Measurements from ENCODE around the gene ZNF467. TPM values are rescaled to one million over a fixed set of nuclear protein-coding genes. Genes with fewer than 3 reads are reported as not detected.

ZNF467 gene
- total RNA-seq, 2 donors from 2014 or later = 4.6 to 7.4 TPM

DNA sequence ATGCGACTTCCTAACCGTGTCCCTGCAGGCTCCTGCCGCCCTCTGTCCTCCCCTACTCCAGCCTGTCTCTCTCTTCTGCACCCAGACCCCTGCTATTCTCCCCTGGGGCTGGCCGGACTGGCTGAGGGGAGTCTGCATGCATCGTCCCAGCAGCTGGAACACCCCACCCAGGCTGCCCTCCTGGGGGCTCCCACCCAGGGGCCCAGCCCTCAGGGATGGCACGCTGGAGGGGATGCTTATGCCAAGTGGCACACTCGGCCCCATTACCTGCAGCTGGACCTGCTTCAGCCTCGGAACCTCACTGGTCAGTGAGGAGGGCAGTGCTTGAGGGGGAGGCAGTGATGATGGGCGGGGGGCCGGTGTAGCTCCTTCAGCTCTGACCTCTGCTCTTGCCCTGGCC lies 21.7 kb upstream of the ZNF467 start:
- H3K9me3 ChIP-seq = no peaks in the 10 kb centered on the region
- no peak for ATAC-seq (ENCODE audit: insufficient number of reproducible peaks, low FRiP score, low read depth)
- DNase-seq (ENCODE audit: low spot score) = no peak
- no peak overlapping the region for H3K4me3 ChIP-seq
- no peaks in the 10 kb centered on the region for H3K36me3 ChIP-seq
- H3K4me1 ChIP-seq (ENCODE audit: control insufficient read depth in 1 of 2, low read depth in 2 of 2) = no peaks in the 10 kb centered on the region
- TF ChIP-seq CTCF (IDR thresholded peaks at IDR 0.05) = no peak
- H3K27me3 ChIP-seq (replicated peaks; ENCODE audit: insufficient read depth) = no peaks in the 10 kb centered on the region
- H3K27ac ChIP-seq = no peak overlapping the region

GRCh38 chr7:149794661-149795060 lies 21.3 kb upstream of the ZNF467 start:
- Histone ChIP-seq H3K9me3 (no peaks in the 10 kb centered on the region), H3K27ac (no peak overlapping the region), H3K4me1 (ENCODE audit: control insufficient read depth in 1 of 2, low read depth in 2 of 2) (no peaks in the 10 kb centered on the region), H3K36me3 (no peaks in the 10 kb centered on the region), H3K27me3 (replicated peaks; ENCODE audit: insufficient read depth) (no peaks in the 10 kb centered on the region), H3K4me3 (no peak overlapping the region)
- DNase-seq (ENCODE audit: low spot score) (no peak), ATAC-seq (ENCODE audit: insufficient number of reproducible peaks, low FRiP score, low read depth) (no peak)
- no peak for TF ChIP-seq CTCF (IDR thresholded peaks at IDR 0.05)

- DNase-seq (ENCODE audit: low spot score) (no peak), ATAC-seq (ENCODE audit: insufficient number of reproducible peaks, low FRiP score, low read depth) (no peak)
- Histone ChIP-seq H3K36me3 (no peaks in the 10 kb centered on the region), H3K4me1 (ENCODE audit: control insufficient read depth in 1 of 2, low read depth in 2 of 2) (no peaks in the 10 kb centered on the region), H3K9me3 (no peaks in the 10 kb centered on the region), H3K27ac (no peak overlapping the region), H3K4me3 (no peak overlapping the region), H3K27me3 (replicated peaks; ENCODE audit: insufficient read depth) (no peaks in the 10 kb centered on the region)
- TF ChIP-seq CTCF (IDR thresholded peaks at IDR 0.05) = no peak
Observed at GRCh38 chr7:149793261-149793660, 19.9 kb upstream of the ZNF467 start.

- Histone ChIP-seq H3K4me3 (no peak overlapping the region), H3K27me3 (replicated peaks; ENCODE audit: insufficient read depth) (no peaks in the 10 kb centered on the region), H3K9me3 (no peaks in the 10 kb centered on the region), H3K4me1 (ENCODE audit: control insufficient read depth in 1 of 2, low read depth in 2 of 2) (no peaks in the 10 kb centered on the region), H3K27ac (no peak overlapping the region), H3K36me3 (no peaks in the 10 kb centered on the region)
- ATAC-seq (ENCODE audit: insufficient number of reproducible peaks, low FRiP score, low read depth) = no peak
- DNase-seq (ENCODE audit: low spot score) = no peak
- TF ChIP-seq CTCF (IDR thresholded peaks at IDR 0.05) = no peak
Observed at GRCh38 chr7:149792220-149792595, 18.8 kb upstream of the ZNF467 start.

- Histone ChIP-seq H3K36me3 (no peaks in the 10 kb centered on the region), H3K4me3 (no peak overlapping the region), H3K27me3 (replicated peaks; ENCODE audit: insufficient read depth) (no peaks in the 10 kb centered on the region), H3K27ac (no peak overlapping the region), H3K9me3 (no peaks in the 10 kb centered on the region), H3K4me1 (ENCODE audit: control insufficient read depth in 1 of 2, low read depth in 2 of 2) (no peaks in the 10 kb centered on the region)
- no peak for TF ChIP-seq CTCF (IDR thresholded peaks at IDR 0.05)
- ATAC-seq (ENCODE audit: insufficient number of reproducible peaks, low FRiP score, low read depth) (no peak), DNase-seq (ENCODE audit: low spot score) (no peak)
Observed at GRCh38 chr7:149791411-149792219, 18.2 kb upstream of the ZNF467 start.
